ENCODE results near the gene NME1.

- TF ChIP-seq TAF1 (IDR thresholded peaks at IDR 0.05; ENCODE audit: low read depth) (no peak), RAD21 (IDR thresholded peaks at IDR 0.05; ENCODE audit: low read depth) (no peak), TCF12 (IDR thresholded peaks at IDR 0.05; ENCODE audit: low read depth) (no peak), CREB1 (IDR thresholded peaks at IDR 0.05; ENCODE audit: low read depth) (no peak), ZBTB7A (IDR thresholded peaks at IDR 0.05; ENCODE audit: low read depth) (no peak), MAX (IDR thresholded peaks at IDR 0.05) (no peak), CEBPB (IDR thresholded peaks at IDR 0.05) (no peak), YY1 (IDR thresholded peaks at IDR 0.05; ENCODE audit: low read depth) (no peak), EGR1 (IDR thresholded peaks at IDR 0.05) (no peak), FOXM1 (IDR thresholded peaks at IDR 0.05; ENCODE audit: borderline replicate concordance, low read depth) (no peak), USF1 (IDR thresholded peaks at IDR 0.05) (no peak), EP300 (IDR thresholded peaks at IDR 0.05; ENCODE audit: borderline replicate concordance) (no peak), TEAD4 (IDR thresholded peaks at IDR 0.05) (no peak)
- TF ChIP-seq, protein P1, sequence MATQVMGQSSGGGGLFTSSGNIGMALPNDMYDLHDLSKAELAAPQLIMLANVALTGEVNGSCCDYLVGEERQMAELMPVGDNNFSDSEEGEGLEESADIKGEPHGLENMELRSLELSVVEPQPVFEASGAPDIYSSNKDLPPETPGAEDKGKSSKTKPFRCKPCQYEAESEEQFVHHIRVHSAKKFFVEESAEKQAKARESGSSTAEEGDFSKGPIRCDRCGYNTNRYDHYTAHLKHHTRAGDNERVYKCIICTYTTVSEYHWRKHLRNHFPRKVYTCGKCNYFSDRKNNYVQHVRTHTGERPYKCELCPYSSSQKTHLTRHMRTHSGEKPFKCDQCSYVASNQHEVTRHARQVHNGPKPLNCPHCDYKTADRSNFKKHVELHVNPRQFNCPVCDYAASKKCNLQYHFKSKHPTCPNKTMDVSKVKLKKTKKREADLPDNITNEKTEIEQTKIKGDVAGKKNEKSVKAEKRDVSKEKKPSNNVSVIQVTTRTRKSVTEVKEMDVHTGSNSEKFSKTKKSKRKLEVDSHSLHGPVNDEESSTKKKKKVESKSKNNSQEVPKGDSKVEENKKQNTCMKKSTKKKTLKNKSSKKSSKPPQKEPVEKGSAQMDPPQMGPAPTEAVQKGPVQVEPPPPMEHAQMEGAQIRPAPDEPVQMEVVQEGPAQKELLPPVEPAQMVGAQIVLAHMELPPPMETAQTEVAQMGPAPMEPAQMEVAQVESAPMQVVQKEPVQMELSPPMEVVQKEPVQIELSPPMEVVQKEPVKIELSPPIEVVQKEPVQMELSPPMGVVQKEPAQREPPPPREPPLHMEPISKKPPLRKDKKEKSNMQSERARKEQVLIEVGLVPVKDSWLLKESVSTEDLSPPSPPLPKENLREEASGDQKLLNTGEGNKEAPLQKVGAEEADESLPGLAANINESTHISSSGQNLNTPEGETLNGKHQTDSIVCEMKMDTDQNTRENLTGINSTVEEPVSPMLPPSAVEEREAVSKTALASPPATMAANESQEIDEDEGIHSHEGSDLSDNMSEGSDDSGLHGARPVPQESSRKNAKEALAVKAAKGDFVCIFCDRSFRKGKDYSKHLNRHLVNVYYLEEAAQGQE (IDR thresholded peaks at IDR 0.05; ENCODE audit: low read depth) = no peak
These were observed 30.8 kb downstream of the NME1 start for GRCh38 chr17:51184124-51184523.
